Astrocyte of the cerebellum (primary cell): ENCODE results near the gene TTC9.

ENCODE experiments used
- DNase-seq: peaks from one replicate; pipeline ENCODE4 v3.0.0-alpha.2; 2011; ENCODE audit warnings: low read depth
- H3K4me3 ChIP-seq: 2 replicates; pipeline ENCODE4 v1.5.1; 2011; ENCODE audit warnings: mild to moderate bottlenecking, low read depth, low read length, moderate library complexity
- in situ Hi-C: cut with HindIII; loops from 2 replicates; pipeline ENCODE4 v1.10.0; 2017; ENCODE audit warnings: low sequenced_read_pairs
- TF ChIP-seq, protein P1 (sequence below): IDR thresholded peaks from 2 replicates; pipeline ENCODE4 v1.5.1; 2012; ENCODE audit warnings: low read length, low read depth, moderate library complexity, mild to moderate bottlenecking; ENCODE audit errors: missing control alignments

The TTC9 gene

DNA sequence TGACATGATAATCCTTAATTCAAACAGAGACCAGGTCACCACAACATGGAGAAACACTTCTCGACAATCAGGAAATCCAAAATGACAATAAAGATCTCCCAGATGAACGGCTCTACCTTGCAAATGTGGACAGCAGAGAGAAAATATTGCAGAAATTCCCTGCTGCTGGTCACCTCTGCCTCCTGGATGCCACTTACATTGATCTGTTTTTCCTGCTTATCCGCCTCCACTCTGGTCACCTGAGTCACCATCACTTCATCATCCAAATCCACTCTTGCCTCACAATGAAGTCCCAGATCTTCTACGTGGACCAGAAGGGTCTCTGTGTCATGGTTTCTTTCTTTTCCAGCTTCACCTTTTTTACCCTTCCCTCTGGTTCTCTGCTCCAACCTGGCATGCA is 21.1 kb downstream of the TTC9 start:
- DNase-seq: no peak
- H3K4me3 ChIP-seq: no peak overlapping the region
- in situ Hi-C loops: no loop called here
- TF ChIP-seq, protein P1, sequence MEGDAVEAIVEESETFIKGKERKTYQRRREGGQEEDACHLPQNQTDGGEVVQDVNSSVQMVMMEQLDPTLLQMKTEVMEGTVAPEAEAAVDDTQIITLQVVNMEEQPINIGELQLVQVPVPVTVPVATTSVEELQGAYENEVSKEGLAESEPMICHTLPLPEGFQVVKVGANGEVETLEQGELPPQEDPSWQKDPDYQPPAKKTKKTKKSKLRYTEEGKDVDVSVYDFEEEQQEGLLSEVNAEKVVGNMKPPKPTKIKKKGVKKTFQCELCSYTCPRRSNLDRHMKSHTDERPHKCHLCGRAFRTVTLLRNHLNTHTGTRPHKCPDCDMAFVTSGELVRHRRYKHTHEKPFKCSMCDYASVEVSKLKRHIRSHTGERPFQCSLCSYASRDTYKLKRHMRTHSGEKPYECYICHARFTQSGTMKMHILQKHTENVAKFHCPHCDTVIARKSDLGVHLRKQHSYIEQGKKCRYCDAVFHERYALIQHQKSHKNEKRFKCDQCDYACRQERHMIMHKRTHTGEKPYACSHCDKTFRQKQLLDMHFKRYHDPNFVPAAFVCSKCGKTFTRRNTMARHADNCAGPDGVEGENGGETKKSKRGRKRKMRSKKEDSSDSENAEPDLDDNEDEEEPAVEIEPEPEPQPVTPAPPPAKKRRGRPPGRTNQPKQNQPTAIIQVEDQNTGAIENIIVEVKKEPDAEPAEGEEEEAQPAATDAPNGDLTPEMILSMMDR: no peak

DNA sequence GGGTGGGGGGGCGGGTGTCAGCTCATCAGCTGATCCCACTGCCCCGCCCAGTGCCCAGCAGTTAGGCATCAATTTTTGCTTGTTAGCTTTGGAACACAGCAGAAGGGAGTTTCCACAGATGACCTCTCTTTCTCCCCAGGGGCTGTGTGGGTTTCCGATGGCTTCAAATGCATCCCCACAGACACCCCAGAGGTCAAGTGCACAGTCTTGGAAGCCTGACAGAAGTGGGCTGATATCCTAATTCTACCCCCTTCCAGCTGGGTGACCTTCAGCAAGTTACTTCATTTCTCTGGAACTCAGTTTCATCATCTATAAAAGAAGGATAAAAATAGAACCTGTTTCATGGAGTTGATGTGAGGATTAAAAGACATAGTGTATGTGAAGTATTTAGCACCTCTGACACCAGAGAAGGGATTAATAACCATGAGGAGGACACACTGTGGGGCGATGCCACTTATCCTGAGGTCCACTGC is 22.0 kb downstream of the TTC9 start:
- TF ChIP-seq, protein P1: no peak
- in situ Hi-C loops: no loop called here
- no peak for DNase-seq
- H3K4me3 ChIP-seq: no peak overlapping the region

DNA sequence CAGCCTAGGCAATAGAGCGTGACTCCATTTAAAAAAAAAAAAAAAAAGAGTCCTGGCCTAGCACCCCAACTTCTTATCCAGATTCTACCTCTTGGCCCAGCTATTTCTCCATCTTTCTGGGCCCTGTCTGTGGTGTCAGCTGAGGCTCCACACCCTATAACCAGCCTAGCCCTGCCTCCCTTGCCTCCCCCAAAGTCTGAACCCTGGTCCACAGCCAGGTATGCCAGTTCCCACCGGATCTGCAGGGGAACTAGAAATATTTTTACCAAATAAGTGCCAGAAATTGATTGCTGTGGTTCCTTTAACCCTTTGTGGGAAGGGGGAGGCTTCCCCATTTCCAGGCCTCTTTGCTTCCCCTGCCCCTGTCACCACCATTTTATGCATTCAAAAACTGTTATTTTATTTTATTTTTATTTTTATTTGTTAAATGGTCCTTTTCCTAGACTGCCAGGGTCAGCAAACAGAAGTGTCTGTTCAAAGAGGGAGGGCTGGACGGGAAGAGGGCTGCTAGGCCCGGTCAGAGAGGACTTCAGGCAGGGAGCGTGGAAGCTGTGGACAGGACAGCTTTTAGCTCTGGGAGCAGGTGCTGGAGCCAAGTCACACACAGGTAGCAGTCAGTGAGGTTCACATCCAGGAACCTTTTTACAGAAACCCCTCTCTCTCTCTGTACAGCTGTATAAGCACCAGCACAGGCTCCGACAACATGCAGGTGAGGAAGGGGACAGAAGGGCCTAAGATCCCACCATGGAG is 23.2 kb downstream of the TTC9 start:
- TF ChIP-seq, protein P1: no peak
- in situ Hi-C loops: no loop called here
- no peak overlapping the region for H3K4me3 ChIP-seq

DNA sequence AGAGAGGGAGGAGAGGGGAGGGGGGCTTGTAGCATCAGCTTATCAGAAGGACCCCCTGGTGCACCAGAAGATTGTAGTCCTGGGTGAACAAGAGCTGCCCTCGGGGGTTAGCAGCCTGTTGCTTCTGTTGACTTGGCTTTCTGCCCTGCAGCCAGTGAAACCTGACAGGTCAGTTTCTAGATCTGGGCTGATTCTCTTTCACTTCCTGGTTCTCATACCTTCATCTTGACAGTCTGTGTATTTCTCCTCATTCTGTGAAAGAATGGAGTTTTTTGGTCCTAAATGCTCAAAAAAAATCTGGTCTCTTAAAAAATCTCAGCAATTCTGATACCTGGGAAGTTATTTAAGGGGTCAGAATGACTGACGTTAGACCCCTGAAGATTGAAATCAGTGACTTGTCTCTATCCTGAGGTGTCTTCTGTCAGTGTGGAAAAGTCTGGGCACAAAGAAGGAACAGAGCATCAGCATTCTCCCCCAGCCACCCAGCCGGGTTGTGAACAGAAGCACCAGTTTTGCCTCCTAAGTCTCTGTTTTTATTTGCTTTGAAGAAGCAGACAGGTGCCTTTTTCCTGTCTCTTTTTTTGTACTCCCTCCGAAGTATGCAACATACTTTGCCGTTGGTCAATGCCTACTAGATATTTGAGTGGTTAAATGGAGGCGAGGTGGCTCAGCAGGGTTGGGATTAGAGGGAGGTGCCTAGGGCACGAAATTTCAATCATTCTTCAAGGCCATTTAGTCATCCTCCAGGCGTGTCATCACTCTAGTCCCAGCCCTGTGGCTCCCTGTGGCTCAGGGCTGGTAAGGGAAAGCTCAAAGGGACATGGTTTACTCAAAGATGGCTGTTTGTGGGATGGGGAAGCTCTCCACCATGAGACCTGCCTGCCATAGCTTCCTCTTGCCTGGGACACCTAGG is 24.0 kb downstream of the TTC9 start:
- no peak for DNase-seq
- TF ChIP-seq, protein P1: no peak
- H3K4me3 ChIP-seq: no peak overlapping the region
- in situ Hi-C loops: no loop called here

More for the DNA sequence above, 23.2 kb downstream of the TTC9 start:
- no peak for DNase-seq

DNA sequence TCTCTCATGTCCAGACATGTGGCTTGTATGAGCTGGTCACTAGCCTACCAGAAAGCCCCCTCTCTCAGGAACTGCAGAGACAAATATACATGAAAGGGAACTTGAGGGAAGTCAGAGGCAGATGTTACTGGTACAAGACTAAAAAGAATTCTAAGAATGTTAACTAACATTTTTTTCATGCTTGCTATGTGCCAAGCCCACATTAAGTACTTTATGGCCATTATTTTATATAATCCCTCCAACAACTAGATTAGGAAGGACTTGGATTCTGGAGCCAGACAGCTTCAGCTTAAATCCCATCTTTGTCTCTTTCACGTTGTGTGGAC is 24.6 kb downstream of the TTC9 start:
- TF ChIP-seq, protein P1: no peak
- in situ Hi-C loops: no loop called here
- no peak for DNase-seq
- no peak overlapping the region for H3K4me3 ChIP-seq

DNA sequence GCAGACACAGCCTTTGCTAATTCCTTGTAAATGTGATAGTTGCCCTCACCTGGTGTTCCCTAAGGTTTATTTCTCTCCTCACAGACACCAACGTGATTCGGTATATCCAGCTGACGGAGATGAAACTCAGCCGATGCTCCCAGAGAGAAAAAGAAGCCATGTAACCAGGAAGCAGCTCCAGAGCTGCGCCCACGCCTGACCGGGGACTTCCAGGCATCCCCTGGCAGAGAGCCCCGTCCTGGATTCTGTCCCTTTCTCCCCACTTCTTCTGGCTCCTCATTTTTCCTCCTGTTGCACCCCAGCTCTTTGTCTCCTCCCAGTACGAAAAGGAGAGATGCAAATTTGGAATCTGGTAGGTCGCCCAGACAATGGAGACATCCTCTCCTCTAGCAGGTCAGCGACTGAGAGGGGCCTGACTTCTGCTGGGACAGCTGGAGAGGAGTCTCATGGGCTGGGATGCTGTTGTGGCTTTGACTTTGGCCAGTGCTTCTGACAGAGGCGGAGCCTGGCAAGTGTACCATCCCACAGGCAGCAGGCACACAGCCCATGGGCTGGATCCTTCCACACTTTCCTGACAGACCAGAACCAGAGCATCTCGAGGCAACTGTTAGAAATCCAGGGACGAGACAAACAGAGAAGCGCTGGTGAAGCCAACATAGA is 29.4 kb downstream of the TTC9 start:
- in situ Hi-C loops: no loop called here
- no peak overlapping the region for H3K4me3 ChIP-seq
- TF ChIP-seq, protein P1: no peak
- DNase-seq: peak; percentile 23
